HG03575 (cell line): ENCODE data around the gene UROC1.

Experiments
- ATAC-seq: cut with Tn5 transposase; IDR thresholded peaks from one replicate; pipeline ENCODE4 v1.9.1; 2021; ENCODE audit not compliant: unreplicated experiment, insufficient number of reproducible peaks, low FRiP score; ENCODE audit errors: extremely low read depth

UROC1 gene

DNA sequence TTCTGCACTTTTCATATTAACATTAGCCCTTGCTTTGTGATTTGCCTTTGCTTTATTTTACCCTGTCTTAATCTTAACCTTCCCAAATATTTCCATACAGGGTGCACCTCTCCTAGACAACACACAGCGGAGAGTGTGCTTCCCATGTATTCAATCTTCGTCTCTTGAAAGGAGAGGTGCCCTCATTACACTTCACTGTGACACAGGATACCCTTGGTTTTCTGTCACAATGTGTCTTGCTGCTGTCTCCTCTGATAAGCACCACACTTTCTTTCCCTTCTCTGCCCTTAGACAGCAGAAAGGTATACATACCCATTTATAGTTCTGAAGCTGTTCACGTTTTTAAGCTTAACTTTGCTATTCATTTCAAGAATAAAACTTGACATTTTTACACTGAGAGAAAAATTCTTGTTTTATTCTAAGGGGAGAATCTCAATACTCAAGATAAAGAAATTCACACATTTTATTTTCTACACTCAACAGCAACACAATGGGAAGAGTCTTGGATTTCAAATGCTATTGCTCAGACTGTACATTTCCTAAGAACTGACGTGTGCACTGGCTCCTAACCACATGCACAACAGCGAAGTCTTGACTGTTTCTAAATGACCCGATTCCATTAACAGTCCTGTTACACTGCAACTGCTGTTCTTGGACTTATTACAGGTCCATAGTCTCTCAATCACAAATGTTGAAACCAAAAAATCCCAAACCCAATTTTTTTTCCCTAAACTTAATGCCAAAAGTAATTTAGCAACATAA is 63.0 kb downstream of the UROC1 start:
- ATAC-seq: no peak

DNA sequence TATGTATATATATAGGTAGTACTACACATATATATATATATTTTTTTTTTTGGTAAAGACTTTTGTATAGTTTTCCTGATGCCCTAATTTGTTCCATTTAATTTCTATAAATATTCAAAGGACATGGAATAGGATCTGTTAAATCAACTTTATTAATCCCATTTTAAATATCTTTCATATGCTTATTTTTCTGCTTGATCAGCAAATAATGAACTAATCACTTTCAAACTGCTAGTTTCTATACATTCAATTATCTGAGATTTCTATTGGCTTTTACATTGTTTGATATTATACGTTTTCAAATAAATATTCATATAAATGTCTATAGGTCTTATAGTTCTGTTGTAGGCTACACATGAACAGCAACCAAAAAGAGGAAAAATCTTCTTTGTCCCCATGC is 63.5 kb downstream of the UROC1 start:
- ATAC-seq: no peak

DNA sequence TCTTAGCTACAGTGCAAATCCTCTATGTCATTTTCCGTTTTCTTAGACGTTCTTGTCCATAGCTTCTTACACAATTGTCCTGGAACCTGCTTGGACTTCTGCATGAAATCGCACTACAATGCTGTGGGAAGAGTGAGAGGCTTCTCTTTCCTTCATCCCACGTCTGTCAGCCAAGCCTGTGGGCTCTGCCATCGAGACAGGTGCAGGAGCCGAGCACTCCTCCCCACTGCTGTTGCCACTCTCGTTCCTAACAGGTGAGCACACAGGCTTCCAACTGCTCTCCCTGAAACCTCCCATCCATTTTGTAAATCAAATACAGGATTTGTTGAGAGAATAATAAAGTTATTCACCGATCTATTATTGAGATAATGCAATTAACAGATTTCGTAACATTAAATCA is 65.4 kb downstream of the UROC1 start:
- ATAC-seq: no peak

DNA sequence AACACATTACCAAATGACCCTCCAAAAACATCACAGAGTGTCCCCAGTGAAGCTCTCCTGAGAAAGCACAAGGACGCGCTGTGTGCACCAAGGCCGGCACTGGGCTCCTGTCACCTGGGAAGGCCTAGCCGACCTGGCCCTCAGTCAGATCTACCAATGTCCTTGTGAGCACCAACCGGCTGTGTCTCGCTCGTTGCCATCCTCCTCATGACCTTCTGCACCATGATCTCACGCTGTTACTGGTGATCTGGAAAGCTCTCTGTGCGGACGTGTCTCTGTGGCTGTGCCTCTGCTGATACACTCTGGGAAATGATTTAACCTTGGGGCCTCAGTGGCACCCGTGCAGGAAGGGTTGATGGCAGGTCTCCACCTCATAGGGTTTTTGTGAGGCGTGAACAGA is 66.1 kb downstream of the UROC1 start:
- no peak for ATAC-seq

DNA sequence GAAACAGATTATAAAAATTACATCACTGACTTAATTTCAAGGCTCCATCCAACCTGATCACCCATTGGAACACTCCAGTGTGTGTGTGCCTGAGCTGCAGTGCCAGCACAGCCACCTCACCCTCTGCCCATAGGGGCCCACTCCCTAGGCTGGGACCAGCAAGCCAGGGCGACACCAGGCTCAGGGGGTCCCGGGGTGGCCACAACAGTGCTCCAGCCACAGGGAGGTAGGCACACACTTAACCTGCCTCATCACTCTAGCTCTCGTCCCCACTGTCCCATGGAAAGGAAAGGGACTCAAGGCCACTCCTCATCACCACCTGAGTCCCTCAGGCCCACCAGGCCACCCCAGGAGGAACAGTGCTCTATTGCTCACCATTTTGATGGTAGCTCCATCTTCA is 66.8 kb downstream of the UROC1 start:
- no peak for ATAC-seq

DNA sequence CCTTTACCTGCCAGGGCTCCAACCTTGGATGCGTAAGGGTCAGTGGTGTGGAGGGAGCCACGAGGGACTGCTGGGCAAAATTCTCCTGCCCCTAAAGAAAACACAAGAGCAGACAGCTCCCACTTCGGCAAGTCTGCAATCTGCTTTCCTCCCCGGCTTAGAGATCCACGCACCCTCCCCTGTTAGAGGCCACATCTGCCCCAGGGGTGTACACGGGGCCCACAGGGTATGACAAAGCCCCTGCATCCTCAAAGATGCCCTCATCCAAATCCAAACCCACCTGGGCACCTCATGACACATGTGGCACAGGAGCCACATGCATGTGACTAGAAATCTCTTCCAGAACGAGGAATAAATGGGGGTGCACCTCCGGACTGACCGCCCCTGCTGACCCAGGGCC is 67.4 kb downstream of the UROC1 start:
- no peak for ATAC-seq

DNA sequence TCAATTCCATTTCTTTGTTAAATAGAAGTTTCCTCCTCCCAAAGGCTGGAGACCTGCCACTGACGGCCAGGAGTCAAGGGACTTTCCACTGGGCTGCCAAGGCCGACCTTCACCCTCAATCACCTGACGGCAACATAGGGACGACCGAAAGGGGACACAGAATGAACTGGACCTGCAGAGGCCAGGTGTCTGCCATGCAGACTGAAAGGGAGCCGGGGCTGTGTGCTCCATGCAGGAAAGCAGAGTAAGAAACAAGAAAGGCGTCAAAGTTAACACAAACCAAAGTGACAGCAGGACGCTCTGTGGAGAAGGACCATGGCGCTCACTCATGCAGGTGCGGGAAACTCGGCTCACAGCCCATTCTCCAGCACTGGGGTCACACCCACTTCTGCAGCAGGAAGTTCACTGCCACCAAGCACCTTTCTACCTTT is 67.9 kb downstream of the UROC1 start:
- no peak for ATAC-seq

DNA sequence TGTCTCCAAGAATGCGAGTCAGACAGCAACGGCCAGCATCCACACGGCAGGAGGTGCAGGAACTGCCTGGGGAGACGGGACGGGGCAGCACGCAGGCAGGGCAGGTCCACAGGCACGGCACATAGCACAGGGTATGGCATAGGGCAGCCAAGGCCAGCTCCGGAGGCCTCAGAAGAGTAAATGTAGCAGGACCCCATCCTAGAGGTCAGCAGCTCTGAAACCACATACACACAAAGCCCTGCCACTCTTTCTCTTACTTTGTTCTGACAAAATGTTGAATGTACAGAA is 68.7 kb downstream of the UROC1 start:
- ATAC-seq: no peak

DNA sequence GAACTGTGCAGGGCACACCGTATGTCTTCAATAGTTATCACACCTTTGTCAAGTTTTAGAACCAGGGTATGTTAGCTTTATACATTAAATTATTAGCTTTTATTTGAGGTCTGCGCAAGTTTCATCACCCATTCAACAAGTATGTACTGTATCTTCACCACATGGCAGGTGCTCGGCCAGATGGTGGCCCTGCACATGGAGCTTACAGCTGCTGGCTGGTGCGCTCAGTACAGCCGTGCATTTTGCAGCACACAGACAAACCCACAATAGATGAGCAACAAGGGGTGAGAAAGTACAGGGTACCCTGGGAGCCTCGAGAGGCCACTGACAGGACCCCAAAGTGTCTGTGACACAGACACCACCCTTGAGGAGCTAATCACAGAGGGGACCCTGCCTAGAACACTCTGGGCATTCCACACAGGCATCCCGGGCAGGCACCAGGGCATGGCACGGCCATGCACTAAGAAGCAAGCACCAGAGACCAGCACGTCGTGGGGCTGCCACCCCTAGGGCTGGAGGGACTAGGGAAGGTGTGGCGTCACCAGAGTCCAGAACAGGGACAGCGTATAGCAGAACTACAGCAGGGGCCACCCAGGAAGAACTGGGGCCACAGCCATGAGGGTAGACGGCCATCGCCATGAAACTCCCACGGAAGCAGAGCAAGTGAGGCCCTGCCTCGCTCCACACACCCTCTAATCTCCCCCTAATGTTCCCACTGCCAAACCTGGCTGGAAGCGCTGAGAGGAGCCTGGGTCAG is 69.3 kb downstream of the UROC1 start:
- ATAC-seq: no peak

DNA sequence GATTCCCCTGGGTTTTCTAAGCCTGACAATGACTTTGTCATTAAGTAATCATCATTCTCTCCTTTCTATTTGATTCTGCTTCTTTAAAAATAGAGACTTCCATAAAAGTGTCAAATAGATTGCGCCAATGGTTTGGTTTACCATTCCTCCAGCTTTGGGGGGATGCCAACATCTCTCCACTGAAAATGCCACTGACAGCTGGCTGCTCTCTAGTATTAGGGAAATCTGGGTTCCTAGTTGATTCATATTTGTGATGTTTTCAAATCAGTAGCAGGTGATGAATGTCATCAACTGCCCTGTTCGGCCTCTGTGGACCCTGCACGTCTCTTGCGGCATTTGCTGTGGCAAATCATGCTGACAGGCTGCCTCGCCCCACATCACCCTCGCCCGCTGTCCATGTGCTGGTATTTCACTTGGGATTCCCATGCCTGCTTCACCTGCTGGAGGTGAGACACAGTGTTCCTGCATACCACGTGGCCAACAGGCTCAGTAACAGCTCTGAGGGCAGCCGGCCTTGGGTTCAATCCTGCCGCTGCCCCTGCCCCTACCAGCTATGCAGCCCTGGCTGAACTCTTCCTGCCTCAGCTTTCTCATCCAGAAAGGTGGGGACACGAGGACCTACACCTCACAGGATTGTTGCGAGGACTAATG is 70.0 kb downstream of the UROC1 start:
- ATAC-seq: no peak

DNA sequence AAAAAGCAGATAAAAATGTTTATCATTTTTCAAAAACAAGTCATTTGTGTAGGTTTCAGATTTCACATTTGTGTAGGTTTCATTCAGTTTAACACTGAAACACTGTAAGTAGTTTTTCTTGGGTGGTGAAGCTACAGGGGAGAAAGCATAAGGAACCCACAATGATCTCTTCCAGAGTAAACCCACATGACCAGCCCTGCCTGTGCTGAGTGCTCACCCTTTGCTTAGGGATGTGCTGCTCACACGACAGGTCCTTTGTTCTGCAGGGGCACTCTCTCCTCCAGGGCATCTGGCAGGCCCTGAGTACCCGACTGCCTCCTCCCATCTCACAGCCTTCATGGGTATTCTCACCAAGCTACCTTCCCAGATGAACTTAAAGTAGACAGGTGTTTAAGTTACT is 70.8 kb downstream of the UROC1 start:
- ATAC-seq: no peak

DNA sequence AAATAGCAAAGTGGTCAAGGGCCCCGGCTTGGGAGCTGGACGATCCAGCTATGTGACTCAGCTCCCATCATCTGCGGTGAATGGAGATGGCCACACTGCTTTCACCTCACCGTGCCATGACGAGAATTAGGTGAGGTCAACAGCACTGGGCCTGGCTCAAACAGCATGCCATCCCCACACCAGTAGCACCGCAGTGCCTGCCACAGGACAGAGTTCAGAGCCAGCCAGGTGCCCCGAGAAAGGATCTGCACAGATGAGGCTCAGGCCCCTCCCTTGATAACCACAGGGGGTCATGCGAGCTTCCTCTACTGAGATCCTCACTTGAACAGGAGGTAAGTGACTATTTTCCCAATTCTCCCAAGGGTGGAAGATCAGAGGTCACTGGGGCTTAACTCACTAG is 71.3 kb downstream of the UROC1 start:
- no peak for ATAC-seq

DNA sequence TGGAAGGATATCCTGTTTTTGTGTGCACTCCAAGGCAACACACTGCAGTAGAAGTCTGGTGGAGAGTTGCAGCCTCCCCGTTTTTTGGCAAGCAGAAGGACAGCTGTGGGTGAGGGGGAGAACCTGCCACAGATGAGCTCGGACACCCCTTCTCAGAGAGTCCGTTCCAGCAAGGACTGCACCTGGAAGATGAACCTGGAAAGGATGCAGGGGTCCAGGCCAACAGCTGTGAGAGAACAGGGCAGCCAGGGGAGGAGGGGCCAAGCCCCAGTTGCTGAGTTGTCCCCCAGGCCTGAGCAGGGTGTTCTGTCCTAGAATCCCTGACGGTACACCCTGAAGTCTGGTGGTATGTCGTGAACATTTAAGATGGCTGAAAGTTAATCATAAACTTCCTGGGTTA is 72.1 kb downstream of the UROC1 start:
- ATAC-seq: no peak

DNA sequence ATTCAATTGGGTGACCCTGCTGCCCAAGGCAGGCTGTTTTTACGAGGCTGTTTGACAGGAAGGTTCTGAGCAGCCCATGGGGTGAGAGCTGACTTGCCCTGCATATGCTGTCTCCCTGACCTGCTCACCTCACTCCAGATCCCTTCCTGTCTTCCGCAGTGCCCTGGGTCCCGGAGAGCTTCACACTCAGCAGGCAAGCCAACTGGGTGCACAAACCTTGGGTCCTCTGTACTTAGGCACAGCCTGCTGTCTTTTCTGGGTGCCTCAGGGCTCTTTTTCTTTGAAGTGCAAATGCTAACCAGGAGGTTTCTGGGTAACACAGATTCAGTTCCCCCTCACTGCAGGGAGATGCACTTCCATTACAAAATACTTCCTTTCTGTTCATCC is 74.7 kb downstream of the UROC1 start:
- no peak for ATAC-seq

DNA sequence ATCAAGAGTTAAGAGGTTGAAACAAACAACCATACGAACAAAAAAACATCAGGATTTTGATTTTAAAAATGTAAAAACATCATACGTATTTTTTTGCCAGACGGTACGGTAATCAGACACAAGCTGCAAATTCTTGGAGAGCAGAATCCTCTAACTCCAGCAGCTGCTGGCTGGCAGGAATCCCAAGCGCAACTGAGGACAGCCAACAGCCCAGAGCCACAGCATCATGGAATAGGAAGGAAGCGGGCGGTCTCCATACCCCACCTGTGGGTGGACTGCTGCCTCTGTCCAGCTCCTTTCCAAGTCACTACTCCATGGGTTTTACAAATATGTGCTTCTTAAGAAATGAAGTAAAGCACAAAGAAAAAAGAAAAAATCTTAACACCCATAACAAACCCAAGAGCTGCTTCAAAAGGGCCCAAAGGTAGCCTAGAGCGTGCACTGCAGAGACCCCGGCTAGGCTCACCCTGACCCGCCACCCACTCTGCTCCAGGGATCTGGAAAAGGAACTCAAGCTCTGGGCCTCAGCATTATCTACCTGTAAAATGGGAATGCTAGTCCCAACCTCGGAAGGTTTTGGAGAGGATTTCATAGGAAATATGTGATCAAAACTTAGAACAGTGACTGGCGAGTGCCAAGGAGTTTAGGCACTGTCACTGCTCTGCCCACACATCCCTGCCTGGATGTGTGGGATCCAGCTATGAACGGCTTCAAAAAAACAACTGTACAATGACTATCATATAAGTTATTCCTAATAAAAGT is 75.3 kb downstream of the UROC1 start:
- ATAC-seq: no peak

DNA sequence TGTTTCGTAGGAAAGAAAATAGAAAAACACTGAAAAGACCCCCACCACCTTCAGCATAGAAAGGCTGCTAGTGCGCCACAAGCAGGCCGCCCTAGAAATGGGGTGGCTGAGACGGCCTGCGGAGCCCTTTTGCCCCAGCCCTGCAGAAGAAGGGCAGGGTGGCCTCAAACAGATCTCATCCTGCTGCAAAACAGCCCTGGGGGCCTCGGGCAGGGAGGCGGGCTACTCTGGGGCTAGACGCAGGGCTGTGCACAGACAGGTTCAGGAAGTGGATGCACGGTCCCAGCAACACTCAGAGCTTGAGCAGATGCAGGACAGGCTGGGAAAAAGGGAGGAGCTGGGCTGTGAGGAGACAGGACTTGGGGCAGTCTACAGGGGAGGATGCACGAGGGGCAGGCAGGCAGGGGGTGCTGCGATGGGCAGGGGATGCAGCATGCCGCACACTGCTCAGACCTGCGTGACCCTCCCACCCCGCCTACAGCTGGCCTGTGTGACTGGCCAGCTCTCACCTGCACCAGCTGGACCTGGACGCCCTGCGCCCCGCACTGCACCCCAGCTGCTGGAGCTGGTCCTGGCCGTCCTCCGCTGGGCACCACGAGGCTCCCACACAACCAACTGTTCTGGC is 76.2 kb downstream of the UROC1 start:
- ATAC-seq: no peak

DNA sequence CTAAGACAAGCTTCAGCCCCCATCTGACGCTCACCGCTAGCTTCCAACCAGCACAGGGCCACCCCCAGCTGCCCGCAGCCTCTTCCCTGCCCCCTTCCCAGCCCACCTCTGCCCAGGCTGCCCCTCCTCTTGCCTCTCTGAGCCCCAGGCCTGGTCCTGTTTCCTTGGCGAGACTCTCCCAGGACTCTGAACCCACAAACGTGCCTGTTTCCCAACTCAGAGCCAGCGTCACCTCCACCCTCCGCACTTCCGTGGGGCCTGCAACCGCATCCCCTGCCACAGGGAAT is 76.9 kb downstream of the UROC1 start:
- no peak for ATAC-seq

DNA sequence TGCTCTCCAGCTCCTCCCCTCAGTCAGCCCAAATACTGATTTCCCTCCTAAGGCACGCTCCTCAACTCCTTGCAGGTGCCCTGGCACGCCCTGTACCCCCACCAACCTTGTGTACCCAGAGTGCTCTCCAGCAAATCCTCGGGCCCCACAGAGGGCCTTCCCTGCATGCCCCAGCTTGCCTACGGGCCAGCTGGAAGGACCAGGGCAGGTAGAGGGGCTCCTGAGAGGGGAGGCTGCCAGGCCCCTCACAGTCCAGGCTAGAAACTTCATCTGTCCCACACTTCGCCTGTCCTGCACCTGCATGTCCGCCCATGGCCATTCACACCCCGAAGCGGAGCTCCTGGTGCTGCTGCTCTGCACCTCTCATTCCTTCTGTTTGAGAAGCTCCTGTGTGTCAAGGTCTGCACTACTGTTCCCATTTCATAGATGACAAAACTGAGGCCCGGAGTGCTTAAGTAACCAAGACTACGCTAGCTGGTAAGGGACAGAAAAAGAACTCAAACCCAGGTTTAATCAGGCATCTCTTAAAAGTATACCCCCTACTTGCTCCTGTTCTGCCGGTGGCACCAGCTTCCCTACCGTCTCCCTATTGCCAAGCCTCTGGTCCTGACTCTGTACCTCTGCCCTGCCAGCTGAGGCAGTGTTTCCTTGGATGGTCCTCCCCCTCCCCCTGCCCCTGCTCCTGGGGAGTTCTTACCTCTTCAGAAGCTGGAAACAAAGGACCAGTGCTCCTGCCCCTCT is 77.4 kb downstream of the UROC1 start:
- no peak for ATAC-seq
